Measurements from ENCODE around the gene MDH1B. TPM values are rescaled to one million over a fixed set of nuclear protein-coding genes. Genes with fewer than 3 reads are reported as not detected.

The MDH1B gene
- total and polyA plus RNA-seq, 2 donors (not counting 1 experiment from before 2014, with no cell fraction given) = 0.73 to 0.99 TPM

GRCh38 chr2:206780671-206781070 is 15.5 kb upstream of the MDH1B start:
- Histone ChIP-seq H3K27ac (ENCODE audit: insufficient read depth, low read length) (no peak overlapping the region), H3K36me3 (ENCODE audit: control insufficient read depth, insufficient read depth, low read length) (peaks cover 1% of the 10 kb centered on the region), H3K4me2 (ENCODE audit: extremely low read depth, insufficient read depth, low read length) (no peak overlapping the region), H3K4me1 (ENCODE audit: control insufficient read depth, extremely low read depth, insufficient read depth, low read length) (no peaks in the 10 kb centered on the region), H3K4me3 (replicated peaks in 1 of 4; ENCODE audit: control extremely low read depth in 1 of 4, insufficient read depth in 1 of 4, low read depth in 3 of 4, low read length in 4 of 4) (no peak overlapping the region), H2AFZ (ENCODE audit: low read length) (no peak overlapping the region), H3K9me3 (ENCODE audit: control insufficient read depth, insufficient read depth, low read depth, low read length) (no peaks in the 10 kb centered on the region), H3K9ac (ENCODE audit: insufficient read depth, low read length) (no peak overlapping the region), H3K79me2 (ENCODE audit: control insufficient read depth, insufficient read depth, low read length) (peaks cover 3% of the 10 kb centered on the region), H3K27me3 (ENCODE audit: control insufficient read depth, insufficient read depth, low read length) (no peaks in the 10 kb centered on the region), H4K20me1 (ENCODE audit: control insufficient read depth, extremely low read depth, insufficient read depth, low read length) (no peaks in the 10 kb centered on the region)
- no peak for DNase-seq (ENCODE audit: low read depth in 2 of 2)
- TF ChIP-seq EZH2 (IDR thresholded peaks at IDR 0.05; ENCODE audit: low read length, missing control alignments) = no peak
- no peak for TF ChIP-seq CTCF (conservative IDR thresholded peaks at IDR 0.05 in 1 of 2, IDR thresholded peaks at IDR 0.05 in 1 of 2; ENCODE audit: low read depth in 1 of 2, low read length in 2 of 2)

GRCh38 chr2:206776432-206776831 is 11.3 kb upstream of the MDH1B start:
- no peak for TF ChIP-seq CTCF (conservative IDR thresholded peaks at IDR 0.05 in 1 of 2, IDR thresholded peaks at IDR 0.05 in 1 of 2; ENCODE audit: low read depth in 1 of 2, low read length in 2 of 2)
- no peak for TF ChIP-seq EZH2 (IDR thresholded peaks at IDR 0.05; ENCODE audit: low read length, missing control alignments)
- no peaks in the 10 kb centered on the region for H3K9me3 ChIP-seq (ENCODE audit: control insufficient read depth, insufficient read depth, low read depth, low read length)
- no peak overlapping the region for H3K4me3 ChIP-seq (replicated peaks in 1 of 4; ENCODE audit: control extremely low read depth in 1 of 4, insufficient read depth in 1 of 4, low read depth in 3 of 4, low read length in 4 of 4)
- H2AFZ ChIP-seq (ENCODE audit: low read length) = no peak overlapping the region
- H3K4me2 ChIP-seq (ENCODE audit: extremely low read depth, insufficient read depth, low read length) = no peak overlapping the region
- DNase-seq (ENCODE audit: low read depth in 2 of 2) = no peak
- H3K36me3 ChIP-seq (ENCODE audit: control insufficient read depth, insufficient read depth, low read length) = no peaks in the 10 kb centered on the region
- no peaks in the 10 kb centered on the region for H3K4me1 ChIP-seq (ENCODE audit: control insufficient read depth, extremely low read depth, insufficient read depth, low read length)
- H3K9ac ChIP-seq (ENCODE audit: insufficient read depth, low read length) = no peak overlapping the region
- no peak overlapping the region for H3K27ac ChIP-seq (ENCODE audit: insufficient read depth, low read length)
- H4K20me1 ChIP-seq (ENCODE audit: control insufficient read depth, extremely low read depth, insufficient read depth, low read length) = no peaks in the 10 kb centered on the region
- H3K27me3 ChIP-seq (ENCODE audit: control insufficient read depth, insufficient read depth, low read length) = no peaks in the 10 kb centered on the region
- H3K79me2 ChIP-seq (ENCODE audit: control insufficient read depth, insufficient read depth, low read length) = no peaks in the 10 kb centered on the region

- H3K36me3 ChIP-seq (ENCODE audit: control insufficient read depth, insufficient read depth, low read length) = no peaks in the 10 kb centered on the region
- H3K27ac ChIP-seq (ENCODE audit: insufficient read depth, low read length) = no peak overlapping the region
- no peaks in the 10 kb centered on the region for H3K79me2 ChIP-seq (ENCODE audit: control insufficient read depth, insufficient read depth, low read length)
- H3K9me3 ChIP-seq (ENCODE audit: control insufficient read depth, insufficient read depth, low read depth, low read length) = no peaks in the 10 kb centered on the region
- H3K4me3 ChIP-seq (replicated peaks in 1 of 4; ENCODE audit: control extremely low read depth in 1 of 4, insufficient read depth in 1 of 4, low read depth in 3 of 4, low read length in 4 of 4) = no peak overlapping the region
- no peak overlapping the region for H3K4me2 ChIP-seq (ENCODE audit: extremely low read depth, insufficient read depth, low read length)
- no peaks in the 10 kb centered on the region for H3K4me1 ChIP-seq (ENCODE audit: control insufficient read depth, extremely low read depth, insufficient read depth, low read length)
- no peaks in the 10 kb centered on the region for H3K27me3 ChIP-seq (ENCODE audit: control insufficient read depth, insufficient read depth, low read length)
- H4K20me1 ChIP-seq (ENCODE audit: control insufficient read depth, extremely low read depth, insufficient read depth, low read length) = no peaks in the 10 kb centered on the region
- H2AFZ ChIP-seq (ENCODE audit: low read length) = no peak overlapping the region
- TF ChIP-seq CTCF (conservative IDR thresholded peaks at IDR 0.05 in 1 of 2, IDR thresholded peaks at IDR 0.05 in 1 of 2; ENCODE audit: low read depth in 1 of 2, low read length in 2 of 2) (no peak), EZH2 (IDR thresholded peaks at IDR 0.05; ENCODE audit: low read length, missing control alignments) (no peak)
- no peak overlapping the region for H3K9ac ChIP-seq (ENCODE audit: insufficient read depth, low read length)
- no peak for DNase-seq (ENCODE audit: low read depth in 2 of 2)
Observed at GRCh38 chr2:206774871-206775270, 9.7 kb upstream of the MDH1B start.

Data from fibroblast of lung (primary cell).